GM18858 (cell line): Measurements from ENCODE around the gene SH3TC1.

Source experiments
- ATAC-seq: cut with Tn5 transposase; IDR thresholded peaks from one replicate; pipeline ENCODE4 v1.9.1; 2021; ENCODE audit not compliant: unreplicated experiment

SH3TC1 gene

GRCh38 chr4:8198906-8199593 lies at the start of gene SH3TC1:
SH3TC1 (plus strand) TSS chr4:8199290; CDS start chr4:8205195, 5,905 bp downstream.
- peak; percentile 81 for ATAC-seq

- ATAC-seq = no peak
Observed at GRCh38 chr4:8149664-8150063, 49.4 kb upstream of the SH3TC1 start.

GRCh38 chr4:8150152-8151090 lies 48.7 kb upstream of the SH3TC1 start:
- ATAC-seq = no peak

- no peak for ATAC-seq
Observed at GRCh38 chr4:8151165-8151650, 47.9 kb upstream of the SH3TC1 start.

GRCh38 chr4:8152090-8152864 lies 46.8 kb upstream of the SH3TC1 start:
- no peak for ATAC-seq

- no peak for ATAC-seq
Observed at GRCh38 chr4:8152865-8153257, 46.2 kb upstream of the SH3TC1 start.

- ATAC-seq = no peak
Observed at GRCh38 chr4:8153441-8153840, 45.6 kb upstream of the SH3TC1 start.

- ATAC-seq = no peak
Observed at GRCh38 chr4:8155048-8155447, 44.0 kb upstream of the SH3TC1 start.

GRCh38 chr4:8155660-8156421 lies 43.2 kb upstream of the SH3TC1 start:
- ATAC-seq = no peak

GRCh38 chr4:8156617-8157016 lies 42.5 kb upstream of the SH3TC1 start:
- no peak for ATAC-seq

GRCh38 chr4:8157496-8157895 lies 41.6 kb upstream of the SH3TC1 start:
- no peak for ATAC-seq

- ATAC-seq = no peak
Observed at GRCh38 chr4:8157944-8158709, 41.0 kb upstream of the SH3TC1 start.

GRCh38 chr4:8158710-8159536 lies 40.2 kb upstream of the SH3TC1 start, which contains the start of gene ABLIM2:
ABLIM2 (minus strand) TSS chr4:8158813; CDS start chr4:8158689, 124 bp downstream.
- peak; percentile 93 for ATAC-seq

GRCh38 chr4:8159537-8160232 lies 39.4 kb upstream of the SH3TC1 start:
- ATAC-seq = no peak

GRCh38 chr4:8160233-8160560 lies 38.9 kb upstream of the SH3TC1 start:
- ATAC-seq = no peak

GRCh38 chr4:8160572-8160971 lies 38.5 kb upstream of the SH3TC1 start:
- ATAC-seq = no peak

GRCh38 chr4:8162625-8163024 lies 36.5 kb upstream of the SH3TC1 start:
- no peak for ATAC-seq

- ATAC-seq = no peak
Observed at GRCh38 chr4:8163026-8163425, 36.1 kb upstream of the SH3TC1 start.
